Suppressor macrophage (primary cell): ENCODE results near the gene TSHZ3.

Experiments used
- DNase-seq, 4 experiments: peaks; one replicate each; pipeline ENCODE4 v3.0.0-alpha.2; 2020 to 2022

TSHZ3 gene

GRCh38 chr19:31260171-31260933 is 88.9 kb downstream of the TSHZ3 start:
- DNase-seq: no peak

- no peak for DNase-seq
Observed at GRCh38 chr19:31258211-31259052, 90.8 kb downstream of the TSHZ3 start.

- DNase-seq: no peak
Observed at GRCh38 chr19:31257426-31258130, 91.7 kb downstream of the TSHZ3 start.

- no peak for DNase-seq
Observed at GRCh38 chr19:31257025-31257424, 92.2 kb downstream of the TSHZ3 start.

- peak; percentile 53 to 76 (median 72) for DNase-seq
Observed at GRCh38 chr19:31256593-31256960, 92.7 kb downstream of the TSHZ3 start.

- DNase-seq: no peak
Observed at GRCh38 chr19:31255831-31256592, 93.2 kb downstream of the TSHZ3 start.

GRCh38 chr19:31255174-31255799 is 93.9 kb downstream of the TSHZ3 start:
- DNase-seq: no peak

GRCh38 chr19:31254611-31255010 is 94.6 kb downstream of the TSHZ3 start:
- no peak for DNase-seq

- no peak for DNase-seq
Observed at GRCh38 chr19:31254180-31254551, 95.1 kb downstream of the TSHZ3 start.

- peak in 3 of 4 experiments; percentile 21 to 38 (median 22) for DNase-seq
Observed at GRCh38 chr19:31253526-31254179, 95.6 kb downstream of the TSHZ3 start.

- DNase-seq: peak; percentile 51 to 77 (median 66)
Observed at GRCh38 chr19:31252441-31252840, 96.8 kb downstream of the TSHZ3 start.

GRCh38 chr19:31249217-31249616 is 100.0 kb downstream of the TSHZ3 start:
- peak in 3 of 4 experiments; percentile 26 to 46 (median 41) for DNase-seq

GRCh38 chr19:31235806-31236205 is 113.4 kb downstream of the TSHZ3 start:
- no peak for DNase-seq

- DNase-seq: no peak
Observed at GRCh38 chr19:31233295-31233800, 115.9 kb downstream of the TSHZ3 start.

- no peak for DNase-seq
Observed at GRCh38 chr19:31232871-31233270, 116.4 kb downstream of the TSHZ3 start.

- DNase-seq: no peak
Observed at GRCh38 chr19:31232180-31232579, 117.1 kb downstream of the TSHZ3 start.

- no peak for DNase-seq
Observed at GRCh38 chr19:31231237-31231636, 118.0 kb downstream of the TSHZ3 start.

- peak in 3 of 4 experiments; percentile 13 to 58 (median 49) for DNase-seq
Observed at GRCh38 chr19:31226151-31226935, 122.9 kb downstream of the TSHZ3 start.
